IPS-15b (cell line): ENCODE data around the gene WDR45B.
"Not testable (repeated sequence)": the region's sequence is repeated elsewhere in the genome, so short reads cannot be mapped to it uniquely, and the experiment has no call there.

Source experiments
- H3K27me3 ChIP-seq: one replicate; pipeline ENCODE4 v1.6.1; 2013; ENCODE audit warnings: low read length; ENCODE audit not compliant: control insufficient read depth, insufficient read depth
- H3K36me3 ChIP-seq: one replicate; pipeline ENCODE4 v1.6.1; 2013; ENCODE audit warnings: low read length; ENCODE audit not compliant: control insufficient read depth, insufficient read depth
- H3K4me1 ChIP-seq: one replicate; pipeline ENCODE4 v1.6.1; 2013; ENCODE audit warnings: mild to moderate bottlenecking, low read length; ENCODE audit not compliant: control insufficient read depth, insufficient read depth
- H3K4me3 ChIP-seq: one replicate; pipeline ENCODE4 v1.5.1; 2013; ENCODE audit warnings: low read depth, low read length
- H3K9ac ChIP-seq: one replicate; pipeline ENCODE4 v1.6.1; 2013; ENCODE audit warnings: low read depth, mild to moderate bottlenecking, low read length
- H3K9me3 ChIP-seq: one replicate; pipeline ENCODE4 v1.6.1; 2013; ENCODE audit warnings: mild to moderate bottlenecking, low read length; ENCODE audit not compliant: control insufficient read depth, insufficient read depth

WDR45B gene

DNA sequence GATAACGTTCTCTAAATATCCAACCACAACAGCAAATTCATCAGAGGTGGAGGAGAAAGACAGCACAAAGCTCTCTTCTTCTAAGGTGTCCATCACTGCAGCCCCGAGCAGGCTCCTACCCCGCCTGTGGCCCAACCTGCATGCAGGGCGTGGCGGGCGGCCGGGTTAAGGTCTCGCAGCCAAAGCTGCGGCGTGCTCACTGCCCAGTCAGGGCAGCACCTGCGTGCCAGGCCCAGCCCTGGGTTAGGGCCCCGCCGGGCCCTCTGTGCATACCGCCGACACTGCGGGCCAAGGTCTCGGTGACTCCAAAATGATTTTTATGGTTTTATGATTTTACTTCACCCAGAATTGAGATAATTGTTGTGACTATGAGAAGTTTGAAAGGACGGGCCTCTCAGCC, 70.9 kb downstream of the WDR45B start:
- Histone ChIP-seq H3K27me3 (no peaks in the 10 kb centered on the region), H3K9ac (no peak overlapping the region), H3K36me3 (peaks cover 21% of the 10 kb centered on the region), H3K4me1 (no peaks in the 10 kb centered on the region), H3K9me3 (no peaks in the 10 kb centered on the region), H3K4me3 (no peak overlapping the region)

DNA sequence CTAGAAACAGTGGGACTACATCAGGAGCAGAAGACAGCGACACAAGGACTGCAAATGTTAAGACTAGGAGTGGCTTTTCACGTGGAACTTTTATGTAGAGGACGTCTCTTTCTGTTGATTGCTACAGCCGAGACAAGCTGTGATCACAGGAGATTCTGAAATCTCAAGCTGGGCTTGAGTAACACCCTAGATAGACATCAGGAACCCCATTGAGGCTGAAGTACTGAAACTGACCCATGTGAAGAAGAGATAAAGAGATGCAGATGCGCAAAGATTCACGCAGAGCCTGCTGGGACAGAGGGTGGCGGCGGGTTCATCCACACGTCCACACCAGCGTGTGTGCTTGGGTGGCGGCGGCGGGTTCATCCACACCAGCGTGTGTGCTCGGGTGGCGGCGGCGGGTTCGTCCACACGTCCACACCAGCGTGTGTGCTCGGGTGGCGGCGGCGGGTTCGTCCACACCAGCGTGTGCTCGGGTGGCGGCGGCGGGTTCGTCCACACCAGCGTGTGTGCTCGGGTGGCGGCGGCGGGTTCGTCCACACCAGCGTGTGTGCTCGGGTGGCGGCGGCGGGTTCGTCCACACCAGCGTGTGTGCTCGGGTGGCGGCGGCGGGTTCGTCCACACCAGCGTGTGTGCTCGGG, 72.5 kb downstream of the WDR45B start:
- not testable (repeated sequence) for H3K4me3 ChIP-seq, H3K4me1 ChIP-seq, H3K9ac ChIP-seq, H3K27me3 ChIP-seq, H3K9me3 ChIP-seq
- H3K36me3 ChIP-seq: peaks cover 28% of the 10 kb centered on the region

GRCh38 chr17:82574041-82574440, 74.2 kb downstream of the WDR45B start:
- no peak overlapping the region for H3K4me3 ChIP-seq
- no peaks in the 10 kb centered on the region for H3K4me1 ChIP-seq
- no peaks in the 10 kb centered on the region for H3K27me3 ChIP-seq
- H3K36me3 ChIP-seq: peaks cover 38% of the 10 kb centered on the region
- H3K9me3 ChIP-seq: no peaks in the 10 kb centered on the region
- no peak overlapping the region for H3K9ac ChIP-seq

DNA sequence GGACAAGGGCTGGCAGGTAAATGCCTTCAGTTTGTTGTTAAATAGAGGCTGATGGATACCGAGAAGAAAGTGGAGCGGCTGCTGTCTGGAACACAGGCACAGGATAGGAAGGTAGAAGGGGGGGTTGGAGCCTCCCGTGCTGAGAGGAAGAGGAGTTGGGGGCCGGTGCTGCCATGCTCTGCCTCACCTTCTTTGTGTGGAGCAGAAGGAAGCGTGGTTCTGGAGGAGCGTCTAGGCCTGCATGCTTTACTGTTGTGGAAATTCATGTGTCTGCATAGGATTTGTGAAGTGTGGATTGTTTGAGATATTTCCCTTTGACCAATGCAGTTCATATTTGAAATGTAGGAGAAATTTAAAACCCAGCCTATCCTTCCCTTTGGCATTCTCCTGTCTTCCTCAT, 76.4 kb downstream of the WDR45B start:
- Histone ChIP-seq H3K9ac (no peak overlapping the region), H3K9me3 (no peaks in the 10 kb centered on the region), H3K4me1 (no peaks in the 10 kb centered on the region), H3K36me3 (peaks cover 43% of the 10 kb centered on the region), H3K4me3 (no peak overlapping the region), H3K27me3 (no peaks in the 10 kb centered on the region)

- Histone ChIP-seq H3K4me3 (no peak overlapping the region), H3K9ac (no peak overlapping the region), H3K9me3 (no peaks in the 10 kb centered on the region), H3K27me3 (no peaks in the 10 kb centered on the region), H3K4me1 (peaks cover 4% of the 10 kb centered on the region), H3K36me3 (peaks cover 39% of the 10 kb centered on the region)
Observed at GRCh38 chr17:82570277-82570676, 78.0 kb downstream of the WDR45B start.

- H3K27me3 ChIP-seq: no peaks in the 10 kb centered on the region
- peaks cover 39% of the 10 kb centered on the region for H3K36me3 ChIP-seq
- no peak overlapping the region for H3K9ac ChIP-seq
- no peaks in the 10 kb centered on the region for H3K9me3 ChIP-seq
- no peak overlapping the region for H3K4me3 ChIP-seq
- peaks cover 4% of the 10 kb centered on the region for H3K4me1 ChIP-seq
Observed at GRCh38 chr17:82569621-82570020, 78.6 kb downstream of the WDR45B start.

DNA sequence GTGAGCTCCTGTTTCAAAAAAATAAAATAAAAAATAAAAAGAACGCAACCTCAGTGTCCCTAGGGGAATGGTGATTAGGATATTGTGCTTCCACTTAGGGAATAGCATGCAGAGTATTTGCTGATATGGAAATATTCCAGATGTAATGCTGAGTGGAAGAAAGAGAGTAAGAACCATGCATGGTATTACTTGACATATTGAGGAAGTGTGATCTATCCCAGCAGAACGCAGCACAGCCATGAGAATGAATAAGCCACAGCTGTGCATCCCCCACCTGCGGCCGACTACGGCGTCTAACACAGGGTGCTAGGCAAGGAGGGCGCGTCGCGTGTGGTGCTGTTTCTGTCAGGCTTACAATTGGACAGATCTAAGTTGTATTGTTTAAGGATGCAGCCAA, 79.2 kb downstream of the WDR45B start:
- no peaks in the 10 kb centered on the region for H3K9me3 ChIP-seq
- peaks cover 39% of the 10 kb centered on the region for H3K36me3 ChIP-seq
- no peaks in the 10 kb centered on the region for H3K27me3 ChIP-seq
- H3K4me3 ChIP-seq: no peak overlapping the region
- peaks cover 4% of the 10 kb centered on the region for H3K4me1 ChIP-seq
- no peak overlapping the region for H3K9ac ChIP-seq

- Histone ChIP-seq H3K36me3 (peaks cover 33% of the 10 kb centered on the region), H3K4me1 (peaks cover 4% of the 10 kb centered on the region), H3K9me3 (no peaks in the 10 kb centered on the region)
Observed at GRCh38 chr17:82567286-82567685, 81.0 kb downstream of the WDR45B start.

GRCh38 chr17:82566129-82566960, 81.9 kb downstream of the WDR45B start:
- no peak overlapping the region for H3K9ac ChIP-seq
- H3K4me1 ChIP-seq: peaks cover 4% of the 10 kb centered on the region
- H3K36me3 ChIP-seq: peaks cover 24% of the 10 kb centered on the region
- H3K27me3 ChIP-seq: no peaks in the 10 kb centered on the region
- H3K4me3 ChIP-seq: no peak overlapping the region
- no peaks in the 10 kb centered on the region for H3K9me3 ChIP-seq

More at GRCh38 chr17:82567286-82567685, 81.0 kb downstream of the WDR45B start:
- Histone ChIP-seq H3K9ac (no peak overlapping the region), H3K27me3 (no peaks in the 10 kb centered on the region), H3K4me3 (no peak overlapping the region)

DNA sequence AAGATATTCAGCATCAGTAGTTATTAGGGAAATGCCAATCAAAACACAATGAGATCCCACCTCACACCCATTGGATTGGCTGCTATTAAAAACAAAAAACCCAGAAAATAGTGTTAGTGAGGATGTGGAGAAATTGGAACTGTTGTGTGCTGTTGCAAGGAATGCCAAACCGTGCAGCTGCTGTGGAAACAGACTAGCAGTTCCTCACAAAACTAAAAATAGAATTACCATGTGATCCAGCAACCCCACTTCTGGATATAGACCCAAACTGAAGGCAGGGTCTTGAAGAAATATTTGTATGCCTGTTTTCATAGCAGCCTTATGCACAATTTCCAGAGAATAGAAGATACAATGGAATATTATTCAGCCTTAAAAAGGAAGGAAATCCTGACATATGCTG, 82.7 kb downstream of the WDR45B start:
- Histone ChIP-seq H3K36me3 (peaks cover 20% of the 10 kb centered on the region), H3K27me3 (no peaks in the 10 kb centered on the region), H3K4me3 (no peak overlapping the region), H3K9me3 (no peaks in the 10 kb centered on the region), H3K9ac (no peak overlapping the region), H3K4me1 (peaks cover 4% of the 10 kb centered on the region)
